Measurements from ENCODE around the gene RPL12.

The RPL12 gene

GRCh38 chr9:127428348-127428747 lies 22.9 kb downstream of the RPL12 start:
- H4K8ac ChIP-seq (ENCODE audit: low read depth, low read length), result no peak overlapping the region
- no peak for DNase-seq (ENCODE audit: low spot score)
- no peak overlapping the region for H2BK120ac ChIP-seq (ENCODE audit: low read depth, low read length)
- H3K79me1 ChIP-seq (ENCODE audit: low read depth, low read length), result peaks cover 11% of the 10 kb centered on the region
- H3K27me3 ChIP-seq (ENCODE audit: control insufficient read depth in 3 of 3, insufficient read depth in 3 of 3, low read depth in 1 of 3, low read length in 3 of 3), result no peaks in the 10 kb centered on the region
- H3K4ac ChIP-seq (ENCODE audit: low read length), result no peak overlapping the region
- H3K9ac ChIP-seq (ENCODE audit: low read depth, low read length, poor library complexity), result no peak overlapping the region
- no peak overlapping the region for H2AK5ac ChIP-seq (ENCODE audit: low read depth, low read length)
- no peaks in the 10 kb centered on the region for H3K9me3 ChIP-seq (replicated peaks in 1 of 2; ENCODE audit: control insufficient read depth in 2 of 2, insufficient read depth in 1 of 2, low read depth in 1 of 2, low read length in 2 of 2)
- no peak overlapping the region for H2BK12ac ChIP-seq (ENCODE audit: low read length)
- H2AFZ ChIP-seq (ENCODE audit: low read length), result no peak overlapping the region
- no peak overlapping the region for H3K4me3 ChIP-seq (ENCODE audit: low read length in 2 of 2)
- no peak overlapping the region for H3K14ac ChIP-seq (ENCODE audit: low read length)
- no peak overlapping the region for H4K91ac ChIP-seq (ENCODE audit: low read depth, low read length, poor library complexity)
- H3K36me3 ChIP-seq (replicated peaks in 1 of 2; ENCODE audit: control insufficient read depth in 2 of 2, insufficient read depth in 2 of 2, low read length in 2 of 2), result peaks cover 11 to 64% of the 10 kb centered on the region in 2 donors
- H3K23ac ChIP-seq (ENCODE audit: low read depth, low read length, poor library complexity), result no peak overlapping the region
- no peak overlapping the region for H3K18ac ChIP-seq (ENCODE audit: low read length)
- no peak overlapping the region for H3K4me2 ChIP-seq (ENCODE audit: insufficient read depth, low read length, poor library complexity, severe bottlenecking)
- WGBS, 2 donors (ENCODE audit: extremely low coverage in 2 of 2, insufficient read length in 2 of 2, insufficient replicate concordance in 1 of 2), result no CpG with 5 or more reads among the region's 3 CpGs
- peaks cover 3 to 5% of the 10 kb centered on the region in 2 donors for H3K4me1 ChIP-seq (ENCODE audit: control insufficient read depth in 2 of 2, insufficient read depth in 1 of 2, low read depth in 1 of 2, low read length in 2 of 2)
- no peak overlapping the region for H2BK15ac ChIP-seq (ENCODE audit: low read length)
- H2BK5ac ChIP-seq (ENCODE audit: low read length), result no peak overlapping the region
- H3K27ac ChIP-seq (replicated peaks; ENCODE audit: low read length), result no peak overlapping the region

GRCh38 chr9:127426756-127427155 lies 24.4 kb downstream of the RPL12 start:
- Histone ChIP-seq H3K14ac (ENCODE audit: low read length) (no peak overlapping the region), H4K8ac (ENCODE audit: low read depth, low read length) (no peak overlapping the region), H2BK15ac (ENCODE audit: low read length) (no peak overlapping the region), H3K4me2 (ENCODE audit: insufficient read depth, low read length, poor library complexity, severe bottlenecking) (no peak overlapping the region), H3K18ac (ENCODE audit: low read length) (no peak overlapping the region), H4K91ac (ENCODE audit: low read depth, low read length, poor library complexity) (no peak overlapping the region), H3K27ac (replicated peaks; ENCODE audit: low read length) (no peak overlapping the region), H3K4me3 (ENCODE audit: low read length in 2 of 2) (no peak overlapping the region), H3K79me1 (ENCODE audit: low read depth, low read length) (peaks cover 11% of the 10 kb centered on the region), H3K9me3 (replicated peaks in 1 of 2; ENCODE audit: control insufficient read depth in 2 of 2, insufficient read depth in 1 of 2, low read depth in 1 of 2, low read length in 2 of 2) (no peaks in the 10 kb centered on the region), H2AFZ (ENCODE audit: low read length) (no peak overlapping the region), H2BK5ac (ENCODE audit: low read length) (no peak overlapping the region), H2AK5ac (ENCODE audit: low read depth, low read length) (no peak overlapping the region), H3K23ac (ENCODE audit: low read depth, low read length, poor library complexity) (no peak overlapping the region), H3K27me3 (ENCODE audit: control insufficient read depth in 3 of 3, insufficient read depth in 3 of 3, low read depth in 1 of 3, low read length in 3 of 3) (no peaks in the 10 kb centered on the region), H3K36me3 (replicated peaks in 1 of 2; ENCODE audit: control insufficient read depth in 2 of 2, insufficient read depth in 2 of 2, low read length in 2 of 2) (peaks cover 10 to 50% of the 10 kb centered on the region in 2 donors), H3K9ac (ENCODE audit: low read depth, low read length, poor library complexity) (no peak overlapping the region), H2BK12ac (ENCODE audit: low read length) (no peak overlapping the region), H3K4me1 (ENCODE audit: control insufficient read depth in 2 of 2, insufficient read depth in 1 of 2, low read depth in 1 of 2, low read length in 2 of 2) (peaks cover 9 to 10% of the 10 kb centered on the region in 2 donors), H2BK120ac (ENCODE audit: low read depth, low read length) (no peak overlapping the region), H3K4ac (ENCODE audit: low read length) (no peak overlapping the region)
- no CpG with 5 or more reads among the region's 2 CpGs for WGBS, 2 donors (ENCODE audit: extremely low coverage in 2 of 2, insufficient read length in 2 of 2, insufficient replicate concordance in 1 of 2)
- DNase-seq (ENCODE audit: low spot score), result no peak

GRCh38 chr9:127424676-127424999 lies 26.6 kb downstream of the RPL12 start:
- Histone ChIP-seq H3K27me3 (ENCODE audit: control insufficient read depth in 3 of 3, insufficient read depth in 3 of 3, low read depth in 1 of 3, low read length in 3 of 3) (no peaks in the 10 kb centered on the region), H3K36me3 (replicated peaks in 1 of 2; ENCODE audit: control insufficient read depth in 2 of 2, insufficient read depth in 2 of 2, low read length in 2 of 2) (peaks cover 5 to 30% of the 10 kb centered on the region in 2 donors), H2AK5ac (ENCODE audit: low read depth, low read length) (peak overlapping the region; percentile 44), H3K18ac (ENCODE audit: low read length) (peak overlapping the region; percentile 92), H3K79me1 (ENCODE audit: low read depth, low read length) (peaks cover 9% of the 10 kb centered on the region), H2BK120ac (ENCODE audit: low read depth, low read length) (no peak overlapping the region), H3K23ac (ENCODE audit: low read depth, low read length, poor library complexity) (peak overlapping the region; percentile 62), H3K4ac (ENCODE audit: low read length) (no peak overlapping the region), H3K9ac (ENCODE audit: low read depth, low read length, poor library complexity) (peak overlapping the region; percentile 96), H3K27ac (replicated peaks; ENCODE audit: low read length) (no peak overlapping the region), H2BK12ac (ENCODE audit: low read length) (no peak overlapping the region), H2AFZ (ENCODE audit: low read length) (peak overlapping the region; percentile 86), H2BK15ac (ENCODE audit: low read length) (no peak overlapping the region), H4K91ac (ENCODE audit: low read depth, low read length, poor library complexity) (no peak overlapping the region), H4K8ac (ENCODE audit: low read depth, low read length) (peak overlapping the region; percentile 66), H3K4me3 (ENCODE audit: low read length in 2 of 2) (peak overlapping the region; percentile 87 to 91), H3K14ac (ENCODE audit: low read length) (no peak overlapping the region), H3K4me1 (ENCODE audit: control insufficient read depth in 2 of 2, insufficient read depth in 1 of 2, low read depth in 1 of 2, low read length in 2 of 2) (peaks cover 9 to 10% of the 10 kb centered on the region in 2 donors), H3K4me2 (ENCODE audit: insufficient read depth, low read length, poor library complexity, severe bottlenecking) (peak overlapping the region; percentile 95), H3K9me3 (replicated peaks in 1 of 2; ENCODE audit: control insufficient read depth in 2 of 2, insufficient read depth in 1 of 2, low read depth in 1 of 2, low read length in 2 of 2) (no peaks in the 10 kb centered on the region), H2BK5ac (ENCODE audit: low read length) (peak overlapping the region; percentile 84)
- WGBS, 2 donors (ENCODE audit: extremely low coverage in 2 of 2, insufficient read length in 2 of 2, insufficient replicate concordance in 1 of 2), result no CpG with 5 or more reads among the region's 13 CpGs
- no peak for DNase-seq (ENCODE audit: low spot score)

- H3K79me1 ChIP-seq (ENCODE audit: low read depth, low read length), result peaks cover 9% of the 10 kb centered on the region
- peak within 1 kb of the TSS; percentile 96 for H3K9ac ChIP-seq (ENCODE audit: low read depth, low read length, poor library complexity)
- H3K36me3 ChIP-seq (replicated peaks in 1 of 2; ENCODE audit: control insufficient read depth in 2 of 2, insufficient read depth in 2 of 2, low read length in 2 of 2), result peaks cover 5 to 25% of the 10 kb centered on the region in 2 donors
- peak within 1 kb of the TSS; percentile 60 for H3K27ac ChIP-seq (replicated peaks; ENCODE audit: low read length)
- H2BK12ac ChIP-seq (ENCODE audit: low read length), result no peak within 1 kb of the TSS
- H2AFZ ChIP-seq (ENCODE audit: low read length), result peak within 1 kb of the TSS; percentile 86
- H2AK5ac ChIP-seq (ENCODE audit: low read depth, low read length), result peak within 1 kb of the TSS; percentile 44
- H3K23ac ChIP-seq (ENCODE audit: low read depth, low read length, poor library complexity), result peak within 1 kb of the TSS; percentile 62
- peak within 1 kb of the TSS; percentile 92 for H3K18ac ChIP-seq (ENCODE audit: low read length)
- H2BK120ac ChIP-seq (ENCODE audit: low read depth, low read length), result no peak within 1 kb of the TSS
- no peak within 1 kb of the TSS for H4K91ac ChIP-seq (ENCODE audit: low read depth, low read length, poor library complexity)
- H3K4me2 ChIP-seq (ENCODE audit: insufficient read depth, low read length, poor library complexity, severe bottlenecking), result peak within 1 kb of the TSS; percentile 95
- H3K14ac ChIP-seq (ENCODE audit: low read length), result no peak within 1 kb of the TSS
- WGBS, 2 donors (ENCODE audit: extremely low coverage in 2 of 2, insufficient read length in 2 of 2, insufficient replicate concordance in 1 of 2), result no CpG with 5 or more reads among the region's 54 CpGs
- peak; percentile 89 for DNase-seq (ENCODE audit: low spot score)
- H2BK15ac ChIP-seq (ENCODE audit: low read length), result no peak within 1 kb of the TSS
- H3K4me1 ChIP-seq (ENCODE audit: control insufficient read depth in 2 of 2, insufficient read depth in 1 of 2, low read depth in 1 of 2, low read length in 2 of 2), result peaks cover 9 to 10% of the 10 kb centered on the region in 2 donors
- H3K9me3 ChIP-seq (replicated peaks in 1 of 2; ENCODE audit: control insufficient read depth in 2 of 2, insufficient read depth in 1 of 2, low read depth in 1 of 2, low read length in 2 of 2), result peaks cover 0 to 2% of the 10 kb centered on the region in 2 donors
- peak within 1 kb of the TSS; percentile 84 for H2BK5ac ChIP-seq (ENCODE audit: low read length)
- no peaks in the 10 kb centered on the region for H3K27me3 ChIP-seq (ENCODE audit: control insufficient read depth in 3 of 3, insufficient read depth in 3 of 3, low read depth in 1 of 3, low read length in 3 of 3)
- no peak within 1 kb of the TSS for H3K4ac ChIP-seq (ENCODE audit: low read length)
- peak within 1 kb of the TSS; percentile 66 for H4K8ac ChIP-seq (ENCODE audit: low read depth, low read length)
- peak within 1 kb of the TSS; percentile 87 to 91 for H3K4me3 ChIP-seq (ENCODE audit: low read length in 2 of 2)
Measured at GRCh38 chr9:127423934-127424675, 27.1 kb downstream of the RPL12 start, which contains the start of gene ZNF79. ZNF79 (plus strand) TSS chr9:127424382; CDS start chr9:127424788, 406 bp downstream.
